ENCODE measurements around the gene APLF.

The APLF gene

GRCh38 chr2:68467077-68467960 lies at the start of gene APLF, which contains the start of gene FBXO48:
Gene APLF, plus strand, starts transcription at chr2:68467585. Its CDS starts 147 bp downstream, at chr2:68467732.
Gene FBXO48, minus strand, starts transcription at chr2:68467294. Its CDS starts 2,149 bp downstream, at chr2:68465145.
- peak; percentile 96 for DNase-seq

GRCh38 chr2:68417926-68418325 lies 49.5 kb upstream of the APLF start:
- DNase-seq: no peak

GRCh38 chr2:68418419-68418818 lies 49.0 kb upstream of the APLF start:
- DNase-seq: no peak

GRCh38 chr2:68418855-68419254 lies 48.5 kb upstream of the APLF start:
- DNase-seq: no peak

- DNase-seq: no peak
These were observed 47.0 kb upstream of the APLF start for GRCh38 chr2:68420254-68420910.

GRCh38 chr2:68423966-68424650 lies 43.3 kb upstream of the APLF start:
- DNase-seq: no peak

- DNase-seq: no peak
These were observed 41.9 kb upstream of the APLF start for GRCh38 chr2:68425503-68425902.

GRCh38 chr2:68426446-68426845 lies 40.9 kb upstream of the APLF start:
- no peak for DNase-seq

GRCh38 chr2:68426848-68427579 lies 40.4 kb upstream of the APLF start:
- no peak for DNase-seq

- DNase-seq: no peak
These were observed 39.3 kb upstream of the APLF start for GRCh38 chr2:68428126-68428525.

GRCh38 chr2:68428746-68429145 lies 38.6 kb upstream of the APLF start:
- DNase-seq: no peak

- no peak for DNase-seq
These were observed 38.0 kb upstream of the APLF start for GRCh38 chr2:68429311-68429826.

GRCh38 chr2:68431316-68431972 lies 35.9 kb upstream of the APLF start:
- DNase-seq: no peak

GRCh38 chr2:68432696-68433658 lies 34.4 kb upstream of the APLF start:
- peak; percentile 16 for DNase-seq

GRCh38 chr2:68434981-68435380 lies 32.4 kb upstream of the APLF start:
- no peak for DNase-seq

GRCh38 chr2:68435615-68436014 lies 31.8 kb upstream of the APLF start:
- DNase-seq: no peak

GRCh38 chr2:68436270-68436669 lies 31.1 kb upstream of the APLF start:
- no peak for DNase-seq

- no peak for DNase-seq
These were observed 28.7 kb upstream of the APLF start for GRCh38 chr2:68438455-68439303.

GRCh38 chr2:68441179-68441993 lies 26.0 kb upstream of the APLF start:
- peak; percentile 77 for DNase-seq
